HG03097 (cell line): ENCODE data around the gene PRKCA.
"Not testable (repeated sequence)": the region's sequence is repeated elsewhere in the genome, so short reads cannot be mapped to it uniquely, and the experiment has no call there.

ENCODE experiments used
- ATAC-seq: cut with Tn5 transposase; IDR thresholded peaks from one replicate; pipeline ENCODE4 v1.9.1; 2021; ENCODE audit not compliant: unreplicated experiment, low FRiP score

PRKCA gene

DNA sequence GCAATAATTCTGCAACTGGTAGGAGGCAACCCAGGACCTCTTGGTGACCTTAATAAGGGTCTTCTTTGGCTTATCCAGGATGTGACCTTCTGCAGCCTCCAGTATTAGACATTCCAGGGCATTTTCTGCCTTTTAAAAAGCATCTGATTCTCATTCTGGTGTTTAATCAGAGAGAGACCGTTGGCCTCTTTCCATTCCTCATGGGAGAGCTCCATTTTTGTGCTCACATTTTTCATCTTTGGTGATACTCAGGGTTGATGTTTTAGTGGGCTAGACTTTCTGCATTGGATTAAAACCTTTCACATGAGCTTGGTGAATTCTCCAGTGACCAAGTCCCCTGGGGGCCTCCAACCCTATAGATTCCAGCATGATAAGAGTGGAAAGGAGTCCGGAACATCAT is 382.3 kb downstream of the PRKCA start:
- no peak for ATAC-seq

GRCh38 chr17:66686601-66687000 is 384.2 kb downstream of the PRKCA start:
- ATAC-seq: no peak

- no peak for ATAC-seq
Observed at GRCh38 chr17:66687570-66688284, 385.3 kb downstream of the PRKCA start.

- ATAC-seq: no peak
Observed at GRCh38 chr17:66689221-66689620, 386.8 kb downstream of the PRKCA start.

DNA sequence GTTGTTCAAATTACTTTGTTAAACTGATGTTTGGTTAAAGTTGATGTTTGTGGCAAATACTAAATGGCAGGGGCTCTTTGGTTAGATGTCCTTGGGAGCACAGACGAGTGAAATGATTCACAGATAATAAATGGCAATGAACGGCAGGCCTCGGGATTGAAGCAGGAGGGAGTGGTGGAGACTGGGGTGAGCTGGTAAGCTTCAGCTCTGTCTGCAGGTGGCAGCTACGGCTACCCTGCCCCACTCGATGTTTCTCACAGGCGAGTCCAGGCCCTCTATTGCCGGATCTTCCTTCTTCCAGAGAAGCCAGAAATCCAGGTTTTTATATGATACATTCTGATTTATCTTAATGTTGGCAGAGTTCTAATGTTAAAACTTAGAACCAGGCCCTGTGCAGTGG is 387.8 kb downstream of the PRKCA start:
- ATAC-seq: no peak

GRCh38 chr17:66691644-66692420 is 389.4 kb downstream of the PRKCA start:
- ATAC-seq: no peak

GRCh38 chr17:66692421-66692690 is 389.9 kb downstream of the PRKCA start:
- no peak for ATAC-seq

- ATAC-seq: no peak
Observed at GRCh38 chr17:66695098-66695497, 392.7 kb downstream of the PRKCA start.

DNA sequence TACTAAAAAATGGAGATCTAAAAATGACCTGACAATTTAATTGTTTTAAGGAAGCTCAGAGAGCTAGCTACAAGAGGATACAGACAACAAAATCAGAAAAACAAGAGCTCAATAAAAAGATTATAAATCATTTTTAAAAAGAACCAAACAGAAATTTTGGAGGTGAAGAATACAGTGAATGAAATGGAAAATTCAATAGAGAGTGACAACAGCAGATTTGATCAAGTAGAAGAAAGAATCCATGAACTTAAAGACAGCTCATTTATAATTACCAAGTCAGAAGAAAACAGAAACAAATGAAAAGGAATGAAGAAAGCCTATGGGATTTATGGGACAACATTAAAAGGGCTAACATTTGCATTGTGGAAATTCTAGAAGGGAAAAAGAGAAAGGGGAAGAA is 395.9 kb downstream of the PRKCA start:
- no peak for ATAC-seq

DNA sequence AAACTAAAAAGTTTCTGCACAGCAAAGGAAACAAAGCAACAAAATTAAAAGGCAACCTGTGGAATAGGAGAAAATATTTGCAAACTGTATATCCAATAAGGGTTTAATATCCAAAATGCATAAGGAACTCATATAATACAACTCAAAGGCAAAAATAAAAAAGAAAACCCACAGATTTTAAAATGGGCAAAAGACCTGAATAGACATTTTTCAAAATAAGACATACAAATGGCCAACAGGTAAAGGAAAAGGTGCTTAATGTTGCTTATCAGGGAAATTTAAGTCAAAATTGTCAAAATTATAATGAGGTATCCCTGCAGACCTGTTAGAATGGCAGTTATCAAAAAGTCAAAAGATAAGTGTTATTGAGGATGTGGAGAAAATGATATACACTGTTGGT is 399.0 kb downstream of the PRKCA start:
- no peak for ATAC-seq

- no peak for ATAC-seq
Observed at GRCh38 chr17:66702106-66702936, 399.9 kb downstream of the PRKCA start.

DNA sequence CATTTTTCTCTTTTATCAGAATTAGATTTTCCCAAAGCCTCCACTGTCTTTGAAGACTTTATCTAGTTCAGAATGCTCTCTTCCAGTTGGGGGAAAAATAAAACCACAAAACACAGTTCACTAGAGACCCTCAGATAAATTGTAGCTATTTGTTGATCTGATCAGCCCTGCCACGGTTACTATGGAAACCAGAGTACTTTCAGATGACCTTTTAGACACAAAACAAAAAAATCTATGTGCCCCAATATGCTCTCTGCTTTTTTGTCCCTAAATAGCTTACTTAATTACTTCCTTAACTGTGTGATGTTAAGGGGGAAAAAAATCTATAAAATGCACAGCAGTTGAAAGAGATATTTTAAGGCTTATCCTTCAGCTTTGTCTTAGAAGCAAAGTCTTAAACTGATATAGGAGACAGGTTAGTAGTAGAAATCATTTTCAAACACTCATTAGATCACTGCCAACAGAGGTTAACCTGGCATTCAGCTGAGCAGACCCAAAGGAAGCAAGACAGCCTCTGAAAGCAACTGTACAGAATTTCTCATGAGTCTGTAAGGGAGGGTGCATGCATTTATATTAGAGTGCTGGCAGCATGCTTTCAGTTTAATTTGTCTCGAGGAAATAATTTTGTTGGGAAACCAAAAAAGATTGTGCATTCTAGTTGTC is 402.6 kb downstream of the PRKCA start:
- no peak for ATAC-seq

GRCh38 chr17:66706851-66707450 is 404.5 kb downstream of the PRKCA start:
- no peak for ATAC-seq

DNA sequence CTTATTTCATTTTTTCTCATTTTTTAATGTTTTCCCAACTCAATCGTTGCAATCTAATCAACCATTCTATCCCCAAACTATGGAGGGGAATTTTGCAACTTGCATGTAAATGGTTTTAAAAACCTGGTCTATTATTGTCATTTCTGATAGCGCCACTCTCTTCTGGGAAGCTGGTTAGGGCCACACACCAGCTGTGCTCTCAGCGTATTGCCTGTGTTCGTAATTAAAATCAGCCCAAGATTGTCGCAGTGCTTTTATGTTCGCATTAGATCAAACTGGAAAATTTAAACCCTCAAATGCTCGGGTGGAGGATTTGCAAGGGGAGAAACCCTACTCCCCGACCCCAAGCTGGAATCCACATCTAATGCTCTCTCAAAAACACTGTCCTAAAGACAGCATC is 409.0 kb downstream of the PRKCA start:
- ATAC-seq: no peak

GRCh38 chr17:66711881-66712321 is 409.5 kb downstream of the PRKCA start:
- ATAC-seq: no peak

DNA sequence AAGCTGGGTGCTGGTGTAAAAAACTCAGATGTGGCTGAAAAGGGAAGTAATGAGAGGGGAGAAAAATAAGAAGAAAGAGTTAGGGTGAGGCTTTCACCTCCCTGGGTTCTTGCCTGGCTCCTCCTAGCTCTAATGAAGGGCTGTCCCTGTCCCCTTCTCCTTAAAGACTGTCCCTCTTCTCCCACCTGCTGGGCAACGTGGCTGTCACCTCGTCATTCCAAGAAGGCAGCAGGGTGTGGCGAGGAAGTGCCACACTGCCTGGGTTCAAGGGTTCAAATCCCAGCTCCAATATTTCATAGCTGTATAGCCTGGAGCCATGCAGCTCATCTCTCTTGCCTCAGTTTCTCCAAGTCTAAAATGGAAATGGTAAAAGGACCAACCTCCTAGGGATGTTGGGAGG is 410.0 kb downstream of the PRKCA start:
- ATAC-seq: no peak

DNA sequence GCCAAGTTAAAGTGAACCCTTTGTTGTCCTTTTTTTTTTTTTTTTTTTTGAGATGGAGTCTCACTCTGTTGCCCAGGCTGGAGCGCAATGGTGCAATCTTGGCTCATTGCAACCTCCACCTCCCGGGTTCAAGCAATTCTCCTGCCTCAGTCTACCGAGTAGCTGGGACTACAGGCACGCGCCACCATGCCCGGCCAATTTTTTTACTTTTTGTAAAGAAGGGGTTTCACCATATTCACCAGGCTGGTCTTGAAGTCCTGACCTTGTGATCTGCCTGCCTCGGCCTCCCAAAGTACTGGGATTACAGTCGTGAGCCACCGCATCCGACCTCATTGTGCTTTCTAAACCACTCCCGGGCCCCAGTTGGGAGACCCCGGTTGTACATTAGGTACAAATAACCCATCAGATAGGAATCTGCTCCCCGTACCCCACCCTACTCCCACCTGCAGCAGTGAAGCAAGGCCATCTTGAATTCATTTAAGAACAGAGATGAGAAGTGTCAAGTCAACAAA is 410.7 kb downstream of the PRKCA start:
- ATAC-seq: not testable (repeated sequence)

- peak; percentile 80 for ATAC-seq
Observed at GRCh38 chr17:66713533-66714042, 411.2 kb downstream of the PRKCA start.

DNA sequence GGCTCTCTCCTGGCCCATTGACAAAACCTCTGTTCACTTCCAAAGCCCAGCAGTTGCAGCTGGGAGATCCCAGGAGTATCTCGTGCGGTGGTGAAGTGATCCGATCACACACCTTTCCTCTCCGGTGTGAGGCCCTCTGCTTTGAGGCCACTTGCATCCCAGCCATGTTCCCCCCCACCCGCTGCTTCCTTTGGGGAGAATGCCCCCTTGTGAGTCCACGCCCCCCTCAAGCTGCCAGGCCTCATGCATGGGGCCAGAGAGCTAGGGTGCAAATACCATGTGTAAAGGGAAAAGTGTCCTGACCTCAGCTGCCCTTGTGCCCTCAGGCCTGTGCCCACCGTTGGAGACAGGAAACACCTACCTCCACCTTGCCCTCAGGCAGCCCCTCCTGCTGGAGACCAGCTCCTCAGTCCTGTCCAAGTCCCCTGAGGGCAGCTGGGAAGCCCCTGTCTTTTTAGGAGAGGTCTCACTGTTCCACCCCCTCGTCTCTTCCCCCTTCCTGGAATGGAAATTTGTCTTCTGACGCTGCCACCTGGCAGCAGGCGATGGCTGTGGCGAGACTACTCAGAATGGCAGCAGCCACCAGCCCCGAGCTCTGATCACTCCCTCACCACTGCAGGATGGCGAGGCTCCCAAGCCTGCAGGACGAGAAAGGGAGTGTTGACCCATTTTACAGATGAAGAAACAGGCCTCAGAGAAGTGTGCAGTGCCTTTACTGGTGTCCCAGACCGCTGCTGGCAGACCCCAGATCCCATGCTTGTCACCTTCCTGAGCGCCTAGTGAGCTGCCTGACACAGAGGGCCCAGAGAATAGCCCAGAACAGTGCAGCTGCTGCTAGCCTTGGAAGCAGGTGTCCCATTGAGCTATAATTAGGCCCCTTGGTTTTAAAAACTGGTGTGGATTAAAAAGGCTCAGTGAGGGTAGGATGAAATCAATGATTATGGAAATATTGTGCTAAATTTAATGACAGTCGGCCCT is 411.9 kb downstream of the PRKCA start:
- no peak for ATAC-seq
